Prostate gland (tissue), 2 donors: ENCODE data around the gene CHMP5.

ENCODE experiments used
- POLR2A ChIP-seq: fragments of 450-650 bp; IDR thresholded peaks from one replicate; pipeline ENCODE4 v1.6.1; 2016; ENCODE audit warnings: antibody characterized with exemption, mild to moderate bottlenecking
- POLR2AphosphoS5 ChIP-seq: sonication (generic); formaldehyde crosslinking; IDR thresholded peaks from one replicate; pipeline ENCODE4 v1.6.1; 2017; ENCODE audit warnings: antibody characterized with exemption
- TF ChIP-seq, protein P1 (sequence below), 4 experiments: fragments of 200-600 bp in 2 of 4; fragments of 450-650 bp in 2 of 4; sonication (generic) in 2 of 4; IDR thresholded peaks; 1 replicate in 3 of 4; 2 replicates in 1 of 4; pipeline ENCODE4 v1.5.1; 2016 to 2019; ENCODE audit warnings: antibody characterized with exemption in 4 of 4, mild to moderate bottlenecking in 2 of 4, moderate library complexity in 2 of 4

DNA sequence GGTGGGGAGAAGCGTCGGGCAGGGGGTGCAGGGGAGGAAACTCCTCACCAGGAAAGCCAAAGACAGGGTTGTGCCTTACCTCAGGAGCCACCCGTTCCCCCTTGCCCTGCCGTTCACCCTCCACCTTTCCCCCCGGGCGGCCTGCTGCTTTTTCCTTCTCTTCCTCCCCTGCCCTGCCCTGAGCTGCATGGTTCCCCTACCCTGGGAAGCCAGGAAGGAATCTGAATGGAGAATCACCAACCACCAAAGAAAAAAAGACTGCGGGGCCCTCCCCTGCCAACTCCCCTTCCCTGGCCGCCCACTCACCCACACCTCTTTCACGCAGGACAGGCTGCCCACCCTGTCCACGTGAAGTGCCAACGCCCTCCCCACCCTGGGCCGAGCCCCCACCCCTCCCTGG is 24.6 kb downstream of the CHMP5 start:
- TF ChIP-seq, protein P1, sequence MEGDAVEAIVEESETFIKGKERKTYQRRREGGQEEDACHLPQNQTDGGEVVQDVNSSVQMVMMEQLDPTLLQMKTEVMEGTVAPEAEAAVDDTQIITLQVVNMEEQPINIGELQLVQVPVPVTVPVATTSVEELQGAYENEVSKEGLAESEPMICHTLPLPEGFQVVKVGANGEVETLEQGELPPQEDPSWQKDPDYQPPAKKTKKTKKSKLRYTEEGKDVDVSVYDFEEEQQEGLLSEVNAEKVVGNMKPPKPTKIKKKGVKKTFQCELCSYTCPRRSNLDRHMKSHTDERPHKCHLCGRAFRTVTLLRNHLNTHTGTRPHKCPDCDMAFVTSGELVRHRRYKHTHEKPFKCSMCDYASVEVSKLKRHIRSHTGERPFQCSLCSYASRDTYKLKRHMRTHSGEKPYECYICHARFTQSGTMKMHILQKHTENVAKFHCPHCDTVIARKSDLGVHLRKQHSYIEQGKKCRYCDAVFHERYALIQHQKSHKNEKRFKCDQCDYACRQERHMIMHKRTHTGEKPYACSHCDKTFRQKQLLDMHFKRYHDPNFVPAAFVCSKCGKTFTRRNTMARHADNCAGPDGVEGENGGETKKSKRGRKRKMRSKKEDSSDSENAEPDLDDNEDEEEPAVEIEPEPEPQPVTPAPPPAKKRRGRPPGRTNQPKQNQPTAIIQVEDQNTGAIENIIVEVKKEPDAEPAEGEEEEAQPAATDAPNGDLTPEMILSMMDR (IDR thresholded peaks at IDR 0.05) = no peak
- TF ChIP-seq POLR2A (no peak), POLR2AphosphoS5 (no peak)
